Hematopoietic multipotent progenitor cell treated with erythropoietin and hydrocortisone succinate and interleukin-3 and kit ligand, for 17 days (in vitro differentiated cells): ENCODE measurements around the gene RPP40.

Experiments used
- DNase-seq: peaks from one replicate; pipeline ENCODE4 v3.0.0-alpha.2; 2015; ENCODE audit warnings: low spot score

RPP40 gene

DNA sequence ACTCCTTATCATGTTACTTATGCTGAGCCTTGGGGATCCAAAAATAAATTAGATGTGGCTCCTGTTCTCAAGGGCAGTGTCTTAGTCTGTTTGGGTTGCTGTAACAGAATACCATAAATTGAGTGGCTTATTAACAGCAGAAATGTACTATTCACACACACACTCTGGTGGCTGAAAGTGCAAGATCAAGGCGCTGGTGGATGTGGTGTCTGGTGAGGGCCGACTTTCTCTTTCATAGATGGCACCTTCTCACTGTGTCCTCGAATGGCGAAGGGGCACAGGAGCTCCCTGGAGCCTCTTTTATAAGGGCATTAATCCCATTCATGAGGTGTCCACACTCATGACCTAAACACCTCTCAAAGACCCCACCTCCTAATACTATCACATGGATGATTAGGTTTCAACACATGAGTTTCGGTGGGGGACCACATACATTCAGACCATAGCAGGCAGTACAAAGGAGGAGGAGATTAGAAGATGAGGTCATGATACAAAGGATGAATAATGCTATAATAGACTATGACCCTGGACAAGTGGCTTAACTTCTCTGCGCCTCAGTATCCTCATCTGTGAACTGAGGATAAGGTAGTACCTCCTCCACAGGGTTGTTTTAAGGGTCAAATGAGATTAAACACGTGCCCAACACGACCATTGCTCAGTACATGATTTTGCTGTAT, 34.1 kb downstream of the RPP40 start:
- no peak for DNase-seq

DNA sequence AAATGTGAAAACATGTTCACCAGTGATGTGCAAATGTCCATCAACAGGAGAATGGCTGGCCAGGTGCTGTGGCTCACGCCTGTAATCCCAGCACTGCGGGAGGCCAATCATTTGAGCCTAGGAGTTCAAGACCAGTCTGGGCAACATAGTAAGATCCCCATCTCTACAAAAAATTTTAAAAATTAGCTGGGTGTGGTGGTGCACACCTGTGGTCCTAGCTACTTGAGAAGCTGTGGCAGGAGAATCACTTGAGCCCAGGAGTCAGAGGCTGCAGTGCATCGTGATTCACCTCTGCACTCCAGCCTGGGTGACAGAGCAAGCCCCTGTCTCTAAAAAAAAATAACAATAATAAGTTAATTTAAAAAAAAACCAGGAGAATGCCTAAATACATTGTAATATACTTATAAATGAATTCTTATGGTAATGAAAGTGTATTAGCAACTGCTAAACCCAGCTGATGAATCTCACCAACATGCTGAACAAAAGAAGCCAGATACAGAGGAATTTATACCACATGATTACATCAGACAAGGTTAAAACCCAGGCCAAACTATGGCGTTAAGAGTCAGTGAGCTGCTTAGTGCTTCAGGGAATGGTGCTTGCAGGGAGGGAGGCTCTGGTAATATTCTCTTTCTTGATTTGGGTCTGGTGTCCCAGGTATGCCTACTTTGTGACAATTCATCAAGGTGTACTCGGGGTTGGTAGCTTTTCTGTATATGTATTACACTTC, 36.4 kb downstream of the RPP40 start:
- no peak for DNase-seq

DNA sequence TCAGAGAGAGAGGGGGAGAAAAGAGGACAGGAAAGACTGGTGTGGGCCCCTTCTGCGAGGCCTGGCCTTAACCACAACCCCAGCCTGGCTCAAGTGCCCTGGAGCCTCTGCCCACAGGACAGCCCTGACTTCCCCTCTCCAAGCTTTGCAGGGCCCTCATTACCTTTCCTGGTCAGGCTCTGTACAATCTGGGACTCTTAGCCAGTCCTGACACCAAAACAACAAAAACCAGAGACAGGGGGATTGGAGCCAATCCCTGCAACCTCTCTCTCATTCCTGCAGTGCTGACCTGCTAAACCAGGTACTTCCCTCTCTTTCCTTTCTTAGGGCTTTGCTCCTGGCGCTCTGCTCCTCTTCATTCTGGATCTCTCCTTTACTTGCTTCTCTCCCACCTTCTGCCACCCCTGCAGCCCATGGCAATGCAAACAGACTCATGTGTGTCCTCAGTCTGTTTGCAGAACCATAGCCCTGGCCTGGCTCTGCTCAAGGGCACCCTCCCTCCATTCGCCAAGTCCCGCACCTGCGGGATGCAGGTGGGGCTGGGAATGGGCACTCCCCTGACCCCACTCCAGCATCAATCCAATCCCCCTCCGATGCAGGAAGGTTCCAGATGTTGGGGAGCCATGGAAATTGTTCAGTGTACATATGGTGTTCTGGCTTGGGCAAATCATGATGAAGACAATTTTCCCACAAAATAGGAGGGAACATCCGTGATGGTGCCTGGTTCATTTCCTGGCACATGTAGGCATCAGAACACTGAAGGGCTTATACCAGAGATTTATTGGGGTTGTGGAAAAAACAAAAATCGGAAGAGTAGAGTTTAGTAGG, 38.1 kb downstream of the RPP40 start:
- DNase-seq, result no peak

DNA sequence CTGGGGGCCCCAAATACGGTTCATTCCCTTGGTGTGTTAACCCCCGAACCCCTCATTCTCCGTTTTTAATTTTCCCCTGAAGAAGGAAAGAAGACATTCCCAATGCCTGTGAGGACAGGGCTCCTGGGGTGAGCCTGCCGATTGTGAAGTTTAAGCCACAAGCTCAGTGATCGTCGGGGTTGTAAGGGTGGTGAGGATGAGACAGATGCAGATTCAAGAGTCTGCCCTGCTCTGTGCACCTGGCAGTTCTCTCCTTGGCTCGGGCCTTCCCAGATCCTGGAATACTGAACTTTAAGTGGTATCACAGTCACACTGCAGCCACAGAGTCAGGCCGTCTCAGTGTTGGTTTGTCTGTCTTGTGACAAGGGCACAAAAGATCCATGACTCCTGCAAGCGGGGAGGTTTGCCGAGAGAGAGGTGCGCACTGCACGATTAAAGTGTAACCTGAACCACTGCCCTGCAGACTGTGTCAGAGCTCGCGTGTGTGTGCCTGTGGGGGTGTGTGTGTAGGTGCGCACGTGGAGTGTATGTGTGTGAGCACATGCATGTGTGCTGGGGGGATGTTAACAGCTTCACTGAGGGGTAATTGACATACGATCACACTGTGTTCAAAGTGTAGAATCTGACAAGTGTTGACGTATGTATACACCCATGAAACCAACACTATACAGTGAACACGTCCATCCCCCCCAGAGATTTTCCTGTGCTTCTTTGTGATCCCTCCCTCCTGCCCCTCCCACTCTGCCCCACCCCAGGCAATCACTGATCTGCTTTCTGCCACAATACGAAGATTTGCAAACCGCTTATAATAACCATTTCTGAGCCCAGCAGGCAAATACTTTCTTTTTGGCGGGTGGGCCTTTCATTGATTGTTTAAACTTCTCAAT, 38.9 kb downstream of the RPP40 start:
- DNase-seq, result no peak

DNA sequence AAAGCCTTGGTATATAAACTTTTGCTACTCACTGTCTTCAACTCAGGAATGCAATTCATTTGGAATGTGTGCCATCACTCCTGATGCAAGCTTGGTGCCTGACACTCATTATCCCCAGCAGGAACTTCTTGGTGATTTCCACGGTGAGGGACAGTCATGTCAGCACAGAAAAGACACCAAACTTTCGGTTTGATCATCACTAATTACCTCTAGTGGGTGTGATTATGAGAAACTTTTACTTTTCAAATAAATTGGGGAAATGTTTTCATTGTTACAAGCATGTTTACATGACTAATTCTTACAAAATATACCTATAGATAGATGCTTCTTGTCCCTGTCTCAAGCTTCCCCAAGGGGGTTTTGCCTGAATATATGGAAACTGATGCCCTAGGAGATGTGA, 40.9 kb downstream of the RPP40 start:
- DNase-seq, result no peak

DNA sequence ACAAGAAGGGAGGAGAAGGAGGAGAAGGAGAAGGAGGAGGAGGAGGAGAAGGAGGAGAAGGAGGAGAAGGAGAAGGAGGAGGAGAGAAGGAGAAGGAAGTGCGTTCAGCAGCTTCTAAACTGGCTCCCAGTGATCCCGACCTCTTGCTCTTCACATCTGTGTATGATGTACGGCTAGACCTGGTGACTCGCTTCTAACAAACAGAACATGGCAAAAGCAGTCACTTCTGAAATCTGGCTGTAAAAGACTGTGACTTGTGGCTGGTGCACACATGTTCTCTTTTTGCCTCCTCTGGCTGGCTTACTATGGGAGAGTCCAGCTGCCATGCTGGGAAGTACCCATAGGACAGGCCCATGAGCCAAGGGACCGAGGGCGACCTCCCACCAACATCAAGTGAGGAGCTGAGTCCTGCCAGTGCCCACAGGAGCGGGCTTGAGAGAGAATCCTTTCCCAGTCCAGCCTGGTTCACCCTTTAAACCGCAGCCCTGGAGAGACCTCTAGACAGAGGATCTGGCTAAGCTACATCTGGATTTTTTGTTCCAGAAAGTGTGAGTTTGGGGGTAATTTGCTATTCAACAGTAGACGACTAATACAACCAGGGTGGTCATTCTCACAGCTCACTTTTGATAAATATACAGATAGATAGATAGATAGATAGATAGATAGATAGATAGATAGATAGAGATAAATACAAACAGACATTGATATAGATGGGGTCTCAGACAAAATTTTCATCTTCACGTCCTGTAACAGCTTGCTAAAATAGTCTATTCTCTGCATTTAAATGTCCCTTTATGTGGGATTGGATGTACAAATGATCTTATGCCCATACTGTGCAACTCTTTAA, 42.3 kb downstream of the RPP40 start:
- DNase-seq, result no peak

DNA sequence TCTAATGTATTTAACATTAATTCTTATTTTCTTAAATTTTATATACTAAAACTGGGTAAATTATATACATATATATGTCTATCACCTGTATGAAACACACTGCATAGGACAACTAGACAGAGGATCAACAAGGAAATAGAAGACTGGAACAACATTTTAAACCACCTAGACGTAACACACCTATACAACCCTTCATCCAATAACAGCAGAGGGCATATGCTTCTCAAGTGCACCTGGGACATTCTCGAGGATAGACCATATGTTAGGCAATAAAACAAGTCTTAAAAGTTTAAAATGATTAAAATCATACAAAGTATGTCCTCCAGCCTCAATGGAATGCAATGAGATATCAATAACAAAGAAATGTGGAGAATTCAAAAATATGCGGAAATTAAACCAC, 45.2 kb downstream of the RPP40 start:
- DNase-seq, result no peak

DNA sequence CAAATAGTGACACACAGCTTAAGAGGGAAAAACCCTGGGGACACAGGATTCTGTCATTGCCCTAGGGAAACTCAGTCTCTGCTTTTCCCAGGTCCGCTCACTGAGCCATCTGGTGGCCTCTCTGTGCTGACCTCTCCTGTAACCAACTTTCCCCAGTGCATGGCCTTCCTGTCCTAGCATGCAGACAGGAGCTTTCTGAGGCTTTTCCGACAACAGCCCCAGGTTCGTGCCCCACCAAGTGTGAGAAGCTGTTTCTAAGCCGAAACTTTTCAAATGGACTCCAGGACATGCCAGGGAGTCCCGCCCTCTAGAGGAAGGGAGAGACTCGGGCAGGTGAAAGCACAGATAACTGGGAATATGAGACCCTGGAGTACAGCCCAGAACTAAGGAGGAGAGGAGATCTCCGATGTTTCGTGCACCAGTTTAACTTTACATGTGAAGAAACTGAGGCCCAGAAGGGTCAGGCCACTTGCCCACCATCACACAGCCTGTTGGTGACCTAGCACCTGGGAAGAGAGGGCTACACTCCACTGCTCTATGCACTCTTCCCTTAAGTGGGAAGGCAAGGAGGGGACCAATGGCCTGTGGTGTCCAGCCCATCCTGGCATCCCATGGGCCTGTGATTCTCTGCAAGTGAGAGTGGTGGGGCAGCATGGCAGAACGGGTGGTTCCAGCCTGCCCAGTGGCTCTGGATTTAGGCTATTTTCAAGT, 46.2 kb downstream of the RPP40 start:
- peak; percentile 51 for DNase-seq

DNA sequence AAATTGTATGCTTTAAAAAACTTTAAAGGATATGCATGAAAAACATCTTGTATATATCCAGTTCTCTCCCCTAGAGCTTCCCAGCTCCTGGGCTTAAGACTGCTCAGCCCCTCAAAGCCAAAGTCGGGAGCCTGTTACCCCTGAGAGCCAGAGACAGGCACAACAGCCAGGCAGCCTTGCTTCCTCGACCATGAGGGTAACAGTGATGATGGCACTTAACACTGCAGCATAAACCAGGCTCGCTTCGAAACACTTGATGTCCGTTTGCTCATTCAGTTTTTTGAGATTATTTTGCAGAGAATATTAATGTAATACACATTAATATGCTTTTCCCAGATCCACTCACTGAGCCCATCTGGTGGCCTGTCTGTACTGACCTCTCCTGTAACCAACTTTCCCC, 47.2 kb downstream of the RPP40 start:
- DNase-seq, result no peak

DNA sequence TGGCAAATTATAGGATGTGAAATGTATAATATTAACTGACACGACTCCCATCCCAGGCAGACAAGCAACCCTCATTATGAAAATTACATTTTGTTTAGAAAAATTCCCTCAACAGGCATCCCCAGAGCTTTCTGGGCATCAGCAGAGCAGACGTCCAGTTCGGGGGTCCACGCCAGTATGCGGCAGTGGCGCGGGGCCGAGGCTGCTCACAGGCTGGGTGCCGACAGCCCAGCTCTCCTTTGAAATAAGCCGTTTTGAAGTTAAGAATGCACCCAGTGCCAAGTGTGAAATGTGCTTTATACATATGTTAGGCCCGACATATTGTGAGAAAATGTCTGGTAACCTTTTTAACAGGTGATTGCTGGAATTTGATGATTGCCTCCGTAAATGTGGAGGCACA, 50.4 kb downstream of the RPP40 start:
- DNase-seq, result no peak

DNA sequence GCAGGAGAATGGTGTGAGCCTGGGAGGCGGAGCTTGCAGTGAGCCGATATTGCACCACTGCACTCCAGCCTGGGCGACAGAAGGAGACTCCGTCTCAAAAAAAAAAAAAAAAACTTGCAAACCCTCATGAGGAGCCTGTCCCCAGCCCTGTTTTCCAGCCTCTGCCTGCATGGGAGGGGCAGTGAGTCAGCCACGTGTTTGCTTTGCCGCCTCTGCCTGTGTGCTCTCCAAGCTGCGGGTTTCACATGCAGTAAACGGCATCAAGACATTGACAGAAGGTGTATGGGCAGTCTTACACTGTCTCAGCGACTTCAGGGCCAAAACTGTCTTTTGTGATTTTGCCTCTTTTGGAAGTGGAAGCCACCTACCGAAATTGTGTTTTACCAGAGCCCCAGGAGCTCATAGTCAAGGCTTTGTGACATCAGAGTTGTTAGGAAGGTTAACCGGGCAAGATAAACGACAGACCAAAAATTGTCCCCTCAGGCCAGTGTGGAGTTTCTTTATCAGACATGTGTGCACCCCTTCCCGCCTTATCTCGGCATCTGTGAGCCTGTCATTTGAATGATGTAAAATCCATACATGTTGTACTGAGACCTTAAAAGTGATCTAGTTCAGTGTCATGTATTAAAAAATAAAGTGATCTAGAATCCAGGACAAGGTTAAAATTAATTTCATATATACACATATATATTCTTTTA, 52.9 kb downstream of the RPP40 start:
- no peak for DNase-seq

DNA sequence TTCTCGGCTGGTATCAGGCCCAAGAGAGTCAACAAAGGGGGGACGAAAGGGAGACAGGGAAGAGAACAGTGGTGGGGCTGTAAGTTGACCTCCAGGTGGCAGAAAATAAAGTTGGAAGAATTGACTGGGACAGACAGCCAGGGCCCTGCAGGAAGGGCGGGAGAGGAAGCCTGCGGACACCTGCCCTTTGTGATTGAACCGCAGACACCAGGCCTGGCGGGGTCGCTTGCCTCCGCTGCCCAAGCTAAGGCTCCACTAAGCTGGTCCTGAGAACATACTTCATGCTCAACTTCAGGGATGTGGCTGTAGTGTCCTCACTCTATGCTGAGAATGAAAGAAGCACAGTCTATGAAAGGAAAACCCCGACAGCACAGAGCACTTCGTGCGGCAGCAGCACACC, 53.8 kb downstream of the RPP40 start:
- DNase-seq, result no peak

DNA sequence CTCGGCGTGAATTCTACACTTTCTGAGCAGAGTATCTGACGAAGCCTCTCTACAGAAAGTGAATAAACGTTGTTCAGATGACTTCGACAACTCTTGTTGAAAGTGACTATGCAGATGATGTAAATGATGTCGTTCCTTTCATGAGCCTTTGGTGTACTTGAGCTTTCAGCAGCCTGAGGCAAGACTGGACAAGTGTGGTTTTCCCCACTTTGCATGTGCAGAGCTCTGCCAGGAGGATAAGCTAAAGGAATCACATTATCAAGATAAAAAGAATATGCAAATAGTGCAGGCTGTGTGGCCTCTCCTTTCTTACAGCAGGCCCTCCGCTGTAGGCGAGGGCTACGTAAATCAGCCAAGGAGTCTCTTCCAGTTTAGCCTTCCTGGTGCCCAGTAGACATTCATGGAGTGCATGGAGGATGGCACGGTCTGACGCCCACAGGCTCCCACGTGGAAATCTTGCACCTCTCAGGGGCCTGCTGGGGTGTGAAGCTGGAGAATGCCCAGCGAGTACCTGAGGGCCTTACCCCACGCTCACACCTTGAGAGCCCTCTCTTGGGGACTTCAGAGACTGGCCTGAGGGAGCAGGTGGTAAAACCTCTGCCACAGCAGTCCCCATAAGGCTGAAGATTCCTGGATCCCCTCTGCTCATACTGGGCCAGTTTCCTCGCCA, 54.9 kb downstream of the RPP40 start:
- no peak for DNase-seq

DNA sequence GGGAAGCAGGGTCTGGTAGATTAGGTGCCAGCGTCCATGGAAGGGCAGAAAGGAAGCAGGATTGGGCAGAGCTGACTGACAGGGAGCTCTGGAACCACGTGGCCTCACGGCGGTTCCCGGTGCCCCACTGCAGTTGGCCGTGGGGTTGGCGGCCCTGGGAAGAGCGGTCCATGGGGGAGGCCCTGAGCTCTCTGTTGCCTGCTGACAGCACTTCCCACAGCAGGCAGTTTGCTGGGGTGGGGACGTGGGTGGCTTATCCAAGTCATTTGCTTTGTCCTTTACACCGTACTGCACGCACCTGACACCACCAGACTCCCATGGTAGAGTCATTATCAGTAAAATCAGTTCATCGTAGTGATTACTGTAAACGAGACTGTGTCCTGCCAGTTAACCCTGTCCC, 56.1 kb downstream of the RPP40 start:
- DNase-seq, result no peak

DNA sequence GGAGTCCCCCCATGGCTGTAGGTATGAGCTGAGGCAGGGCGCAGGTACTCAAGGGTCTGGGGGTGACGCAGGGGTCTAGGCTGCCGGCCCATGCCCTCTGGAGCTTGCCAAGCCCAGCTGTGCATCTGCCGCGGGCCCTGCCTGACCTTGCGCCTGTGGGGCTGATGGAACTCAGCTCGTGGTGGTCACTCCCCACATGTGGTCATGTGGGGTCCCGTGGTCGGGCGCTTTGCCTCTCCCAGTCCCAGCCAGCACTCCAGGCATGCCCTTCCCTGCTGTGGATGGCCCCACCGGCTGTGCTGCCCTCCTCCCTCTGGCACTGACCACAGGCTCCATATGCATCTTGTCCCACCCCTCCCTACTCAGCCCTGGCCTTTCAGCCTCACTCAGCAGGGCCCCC, 57.3 kb downstream of the RPP40 start:
- no peak for DNase-seq
